H1 (cell line): Measurements from ENCODE around the gene PC. TPM values are rescaled to one million over a fixed set of nuclear protein-coding genes. Genes with fewer than 3 reads are reported as not detected.

Experiments
- CHD7 ChIP-seq: fragments of 300-600 bp; sonication (generic); IDR thresholded peaks from 2 replicates; pipeline ENCODE4 v1.7.1; 2012; ENCODE audit warnings: low read length, moderate library complexity, mild to moderate bottlenecking, inconsistent platforms; ENCODE audit not compliant: insufficient replicate concordance
- SP4 ChIP-seq: IDR thresholded peaks from 2 replicates; pipeline ENCODE4 v1.6.1; 2012; ENCODE audit warnings: low read length, inconsistent platforms
- TEAD4 ChIP-seq: IDR thresholded peaks from 2 replicates; pipeline ENCODE4 v1.6.1; 2012; ENCODE audit warnings: low read depth, low read length, inconsistent platforms, mixed read lengths
- polyA plus RNA-seq, 7 experiments: library from polyadenylated mRNA; depleted of rRNA in 3 of 7; stranded (reverse) in 5 of 7; unstranded in 2 of 7; fragments of >200 nt in 5 of 7; fragments of 200-250 nt in 2 of 7; gene quantifications; 1 replicate in 5 of 7; 2 replicates in 1 of 7; 4 replicates in 1 of 7; pipeline versions ENCODE4 v1.2.1 to v1.2.3, GENCODE V29; 2011 to 2013; ENCODE audit warnings: missing spikeins in 2 of 7, mixed read lengths in 2 of 7
- total RNA-seq: library from RNA; stranded (reverse); fragmentation: NEBNext Ultra II Directional; extraction: Animal tissue kit (Norgen Biotek cat#: 25700); gene quantifications from 2 replicates; pipeline ENCODE4 v1.2.1, GENCODE V29; 2021

The PC gene
- total and polyA plus RNA-seq, 2 of the 8 experiments (the other 6 are each of a cell fraction or from before 2014, with no cell fraction given): 11.5 to 27.5 TPM

GRCh38 chr11:66861038-66861773, 97.0 kb downstream of the PC start (continued):
- TF ChIP-seq CHD7 (no peak), TEAD4 (no peak), SP4 (no peak)
- TF ChIP-seq, all 59 proteins: peak for 0
